K562 (cell line): ENCODE measurements around the gene MTCH2. TPM values are rescaled to one million over a fixed set of nuclear protein-coding genes. Genes with fewer than 3 reads are reported as not detected.

Experiments
- DDX20 ChIP-seq: fragments of 450-650 bp; IDR thresholded peaks from 2 replicates; pipeline ENCODE4 v1.6.1; 2016; ENCODE audit warnings: missing genetic modification characterization, low read depth, mild to moderate bottlenecking, missing compliant biosample characterization, moderate library complexity
- DMBX1 ChIP-seq: fragments of 250-450 bp; sonication (Bioruptor Pico); IDR thresholded peaks from 2 replicates; pipeline ENCODE4 v1.8.0; 2022; ENCODE audit warnings: inconsistent platforms, mild to moderate bottlenecking, moderate library complexity, borderline replicate concordance
- ELF2 ChIP-seq: fragments of 250-450 bp; sonication (Bioruptor Pico); IDR thresholded peaks from 2 replicates; pipeline ENCODE4 v1.5.0; 2021; ENCODE audit warnings: mild to moderate bottlenecking
- FOXK1 ChIP-seq: sonication (generic); formaldehyde crosslinking; IDR thresholded peaks from 2 replicates; pipeline ENCODE4 v1.8.0; 2022; ENCODE audit warnings: missing genetic modification reagents, mild to moderate bottlenecking, borderline replicate concordance
- GTF2F1 ChIP-seq: IDR thresholded peaks from 2 replicates; pipeline ENCODE4 v1.6.1; 2011; ENCODE audit warnings: low read depth, low read length, improper control_type of control experiment
- HDAC6 ChIP-seq: IDR thresholded peaks from 2 replicates; pipeline ENCODE4 v1.6.1; 2012; ENCODE audit warnings: low read depth, mild to moderate bottlenecking, control low read depth, inconsistent platforms, low read length, moderate library complexity
- HLTF ChIP-seq: fragments of 450-650 bp; IDR thresholded peaks from 2 replicates; pipeline ENCODE4 v1.6.1; 2016
- HNRNPUL1 ChIP-seq: fragments of 200-400 bp; formaldehyde crosslinking; IDR thresholded peaks from 2 replicates; pipeline ENCODE4 v1.6.1; 2017; ENCODE audit warnings: low read length
- ILF3 ChIP-seq: fragments of 450-650 bp; IDR thresholded peaks from 2 replicates; pipeline ENCODE4 v1.6.1; 2018; ENCODE audit warnings: antibody characterized with exemption, mild to moderate bottlenecking, moderate library complexity, borderline replicate concordance
- JUNB ChIP-seq: fragments of 450-650 bp; formaldehyde crosslinking; conservative IDR thresholded peaks from 2 replicates; pipeline ENCODE4 v1.4.0; 2020; ENCODE audit warnings: mild to moderate bottlenecking
- KLF6 ChIP-seq: fragments of 250-450 bp; sonication (Bioruptor Pico); IDR thresholded peaks from 2 replicates; pipeline ENCODE4 v1.4.0; 2020; ENCODE audit warnings: mild to moderate bottlenecking, moderate library complexity, borderline replicate concordance
- RFX7 ChIP-seq: fragments of 250-450 bp; sonication (Bioruptor Pico); IDR thresholded peaks from 2 replicates; pipeline ENCODE4 v1.5.1; 2021; ENCODE audit warnings: mild to moderate bottlenecking
- SMARCC2 ChIP-seq: fragments of 450-650 bp; IDR thresholded peaks from 2 replicates; pipeline ENCODE4 v1.6.1; 2017; ENCODE audit warnings: antibody characterized with exemption, moderate library complexity, mild to moderate bottlenecking, low read depth
- SRSF7 ChIP-seq: fragments of 200-400 bp; formaldehyde crosslinking; optimal IDR thresholded peaks from 2 replicates; pipeline ENCODE3; 2017; ENCODE audit warnings: mild to moderate bottlenecking, low read depth, low read length
- TEAD1 ChIP-seq, 2 experiments: fragments of 450-650 bp in 1 of 2; sonication (generic) in 1 of 2; formaldehyde crosslinking; IDR thresholded peaks; 2 replicates each; pipeline versions ENCODE4 v1.4.0 to v1.8.0; 2020 to 2022; ENCODE audit warnings: mild to moderate bottlenecking in 2 of 2, missing genetic modification reagents in 1 of 2
- ZNF23 ChIP-seq: fragments of 250-450 bp; sonication (Bioruptor Pico); IDR thresholded peaks from 2 replicates; pipeline ENCODE4 v1.4.0; 2020; ENCODE audit warnings: mild to moderate bottlenecking
- ZNF589 ChIP-seq: fragments of 200-800 bp; sonication (Bioruptor generic); IDR thresholded peaks from 2 replicates; pipeline ENCODE4 v1.6.1; 2016; ENCODE audit warnings: low read depth, missing genetic modification characterization, missing compliant biosample characterization
- ZNF785 ChIP-seq: fragments of 250-450 bp; sonication (Bioruptor Pico); IDR thresholded peaks from 2 replicates; pipeline ENCODE4 v1.4.0; 2020; ENCODE audit warnings: mild to moderate bottlenecking
- polyA plus RNA-seq, 8 experiments: library from polyadenylated mRNA; depleted of rRNA in 4 of 8; stranded (reverse) in 5 of 8; unstranded in 3 of 8; fragments of >200 nt; fragmentation: Nextera tagmentation in 2 of 8; fragmentation: Illumina TruSeq in 1 of 8; extraction: Ambion mirVana in 2 of 8; extraction: Trizol in 1 of 8; gene quantifications; 2 replicates each; pipeline versions ENCODE4 v1.2.1 to v1.2.3, GENCODE V29; 2011 to 2014; ENCODE audit warnings: inconsistent platforms in 1 of 8, missing spikeins in 1 of 8
- total RNA-seq, 7 experiments: library from RNA; depleted of rRNA in 6 of 7; stranded (reverse); fragments of >200 nt in 6 of 7; fragmentation: Illumina TruSeq in 2 of 7; extraction: Trizol in 2 of 7; gene quantifications; 2 replicates each; pipeline versions ENCODE4 v1.2.1 to v1.2.3, GENCODE V29; 2011 to 2021; ENCODE audit warnings: low replicate concordance in 1 of 7
- TF ChIP-seq, protein P1 (sequence below): conservative IDR thresholded peaks from 2 replicates; pipeline ENCODE4 v1.6.1; 2011; ENCODE audit warnings: low read depth, mild to moderate bottlenecking, low read length; ENCODE audit not compliant: control insufficient read depth
- TF ChIP-seq, protein P2 (sequence below): fragments of 450-650 bp; formaldehyde crosslinking; IDR thresholded peaks from 2 replicates; pipeline ENCODE4 v1.4.0; 2020; ENCODE audit warnings: mild to moderate bottlenecking
- TF ChIP-seq, protein P3 (sequence below): sonication (generic); formaldehyde crosslinking; IDR thresholded peaks from 2 replicates; pipeline ENCODE4 v1.8.0; 2022; ENCODE audit warnings: mild to moderate bottlenecking, missing genetic modification reagents
- TF ChIP-seq, protein P4 (sequence below): fragments of 450-650 bp; IDR thresholded peaks from 2 replicates; pipeline ENCODE4 v1.6.1; 2016; ENCODE audit warnings: missing biosample characterization, missing genetic modification characterization

Gene MTCH2
- total and polyA plus RNA-seq, 9 of the 15 experiments (the other 6 are each of a cell fraction or from before 2014, with no cell fraction given) = 95.4 to 620 (median 198) TPM

DNA sequence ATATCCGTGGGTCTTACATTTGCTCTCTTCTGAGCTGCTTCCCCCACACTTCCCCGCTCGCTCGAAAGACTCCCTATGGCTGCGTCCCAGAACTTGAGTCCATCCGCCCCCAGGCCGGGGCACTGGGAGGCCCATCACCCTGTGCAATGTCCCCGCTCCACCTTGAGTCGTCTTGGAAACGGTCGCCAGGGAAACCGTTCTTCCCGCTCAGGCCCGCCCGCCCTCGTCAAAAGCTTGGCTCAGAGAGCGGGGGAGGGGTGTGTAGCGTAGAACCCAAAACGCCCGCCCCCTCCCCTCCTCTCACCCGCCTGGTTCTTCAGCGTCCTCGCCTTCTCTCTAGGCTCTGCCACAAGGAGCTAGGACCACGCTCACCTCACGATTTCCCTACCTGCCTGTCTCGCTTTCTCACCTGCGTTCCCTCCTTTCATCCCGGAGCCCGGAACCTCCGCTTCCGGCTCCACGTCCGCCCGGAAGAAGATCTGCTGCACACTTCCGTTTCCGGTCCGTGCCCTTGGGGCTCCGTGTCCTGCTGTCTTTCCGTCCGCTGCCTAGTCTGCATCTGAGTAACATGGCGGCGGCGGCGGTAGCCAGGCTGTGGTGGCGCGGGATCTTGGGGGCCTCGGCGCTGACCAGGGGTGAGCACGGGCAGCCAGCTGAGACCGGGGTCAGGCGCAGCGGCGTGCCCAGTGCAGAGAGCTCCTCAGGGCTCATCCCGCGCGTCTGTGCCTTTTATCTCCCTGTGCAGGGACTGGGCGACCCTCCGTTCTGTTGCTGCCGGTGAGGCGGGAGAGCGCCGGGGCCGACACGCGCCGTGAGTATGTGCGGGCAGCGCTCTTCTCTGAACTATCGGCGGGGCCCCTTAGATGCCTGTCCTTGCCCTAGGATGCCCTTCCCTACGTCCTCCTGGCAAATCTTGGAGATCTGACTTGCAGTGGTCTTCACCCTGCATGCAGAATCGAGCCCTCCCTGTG lies 63.5 kb downstream of the MTCH2 start, which contains the start of the genes KBTBD4 and NDUFS3 (continued):
- TF ChIP-seq JUNB (CRISPR knock-in tag) (no peak), ELF2 (CRISPR knock-in tag) (peak; percentile 87), GTF2F1 (peak; percentile 87), FOXK1 (peak; percentile 24; the same call in 1 of the 2 replicates), HLTF (peak; percentile 98), SRSF7 (no peak), RFX7 (CRISPR knock-in tag) (no peak), ZNF785 (CRISPR knock-in tag) (no peak), HDAC6 (no peak), DDX20 (tag) (no peak), HNRNPUL1 (no peak), KLF6 (CRISPR knock-in tag) (no peak), TEAD1 (CRISPR knock-in tag; IDR thresholded peaks at IDR 0.05) (no peak), ZNF23 (CRISPR knock-in tag) (no peak), ILF3 (no peak; the same call in 1 of the 2 replicates), SMARCC2 (no peak), DMBX1 (CRISPR knock-in tag) (no peak), ZNF589 (CRISPR knock-in tag) (no peak)
- TF ChIP-seq, protein P1, sequence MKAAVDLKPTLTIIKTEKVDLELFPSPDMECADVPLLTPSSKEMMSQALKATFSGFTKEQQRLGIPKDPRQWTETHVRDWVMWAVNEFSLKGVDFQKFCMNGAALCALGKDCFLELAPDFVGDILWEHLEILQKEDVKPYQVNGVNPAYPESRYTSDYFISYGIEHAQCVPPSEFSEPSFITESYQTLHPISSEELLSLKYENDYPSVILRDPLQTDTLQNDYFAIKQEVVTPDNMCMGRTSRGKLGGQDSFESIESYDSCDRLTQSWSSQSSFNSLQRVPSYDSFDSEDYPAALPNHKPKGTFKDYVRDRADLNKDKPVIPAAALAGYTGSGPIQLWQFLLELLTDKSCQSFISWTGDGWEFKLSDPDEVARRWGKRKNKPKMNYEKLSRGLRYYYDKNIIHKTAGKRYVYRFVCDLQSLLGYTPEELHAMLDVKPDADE = peak; percentile 86; the same call in 1 of the 2 replicates
- TF ChIP-seq, protein P2, sequence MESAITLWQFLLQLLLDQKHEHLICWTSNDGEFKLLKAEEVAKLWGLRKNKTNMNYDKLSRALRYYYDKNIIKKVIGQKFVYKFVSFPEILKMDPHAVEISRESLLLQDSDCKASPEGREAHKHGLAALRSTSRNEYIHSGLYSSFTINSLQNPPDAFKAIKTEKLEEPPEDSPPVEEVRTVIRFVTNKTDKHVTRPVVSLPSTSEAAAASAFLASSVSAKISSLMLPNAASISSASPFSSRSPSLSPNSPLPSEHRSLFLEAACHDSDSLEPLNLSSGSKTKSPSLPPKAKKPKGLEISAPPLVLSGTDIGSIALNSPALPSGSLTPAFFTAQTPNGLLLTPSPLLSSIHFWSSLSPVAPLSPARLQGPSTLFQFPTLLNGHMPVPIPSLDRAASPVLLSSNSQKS = no peak
- TF ChIP-seq, protein P3, sequence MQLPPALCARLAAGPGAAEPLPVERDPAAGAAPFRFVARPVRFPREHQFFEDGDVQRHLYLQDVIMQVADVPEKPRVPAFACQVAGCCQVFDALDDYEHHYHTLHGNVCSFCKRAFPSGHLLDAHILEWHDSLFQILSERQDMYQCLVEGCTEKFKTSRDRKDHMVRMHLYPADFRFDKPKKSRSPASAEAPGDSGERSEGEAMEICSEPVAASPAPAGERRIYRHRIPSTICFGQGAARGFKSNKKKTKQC = peak; percentile 84
- TF ChIP-seq, protein P4, sequence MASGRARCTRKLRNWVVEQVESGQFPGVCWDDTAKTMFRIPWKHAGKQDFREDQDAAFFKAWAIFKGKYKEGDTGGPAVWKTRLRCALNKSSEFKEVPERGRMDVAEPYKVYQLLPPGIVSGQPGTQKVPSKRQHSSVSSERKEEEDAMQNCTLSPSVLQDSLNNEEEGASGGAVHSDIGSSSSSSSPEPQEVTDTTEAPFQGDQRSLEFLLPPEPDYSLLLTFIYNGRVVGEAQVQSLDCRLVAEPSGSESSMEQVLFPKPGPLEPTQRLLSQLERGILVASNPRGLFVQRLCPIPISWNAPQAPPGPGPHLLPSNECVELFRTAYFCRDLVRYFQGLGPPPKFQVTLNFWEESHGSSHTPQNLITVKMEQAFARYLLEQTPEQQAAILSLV (tag) = 0 out of 2 replicates have a peak, but pooled peaks have one; percentile 50
